CD4-positive, alpha-beta T cell treated with Interleukin-2 at 100 ng/mL for 4 hours (primary cell): ENCODE results near the gene CAMSAP3.
A peak's percentile ranks its signal among the peaks of the same experiment; 100 is the strongest.
"Not testable (repeated sequence)": the region's sequence is repeated elsewhere in the genome, so short reads cannot be mapped to it uniquely, and the experiment has no call there.

Experiments used
- DNase-seq: peaks from one replicate; pipeline ENCODE4 v3.0.0-alpha.2; 2020; ENCODE audit warnings: low spot score

Gene CAMSAP3

GRCh38 chr19:7635670-7636069, 40.0 kb downstream of the CAMSAP3 start:
- no peak for DNase-seq

- no peak for DNase-seq
Observed at GRCh38 chr19:7636317-7636690, 40.6 kb downstream of the CAMSAP3 start.

- peak; percentile 94 for DNase-seq
Observed at GRCh38 chr19:7636691-7637373, 41.2 kb downstream of the CAMSAP3 start, which contains the start of gene STXBP2. Gene STXBP2, plus strand, starts transcription at chr19:7637110. Its CDS starts 40 bp downstream, at chr19:7637150.

GRCh38 chr19:7637374-7638256, 42.0 kb downstream of the CAMSAP3 start:
- peak; percentile 10 for DNase-seq

GRCh38 chr19:7638802-7639465, 43.3 kb downstream of the CAMSAP3 start:
- no peak for DNase-seq

- DNase-seq, result no peak
Observed at GRCh38 chr19:7639863-7640348, 44.2 kb downstream of the CAMSAP3 start.

- DNase-seq, result no peak
Observed at GRCh38 chr19:7640803-7641202, 45.1 kb downstream of the CAMSAP3 start.

- no peak for DNase-seq
Observed at GRCh38 chr19:7641290-7642276, 45.9 kb downstream of the CAMSAP3 start.

GRCh38 chr19:7642295-7643030, 46.8 kb downstream of the CAMSAP3 start:
- DNase-seq, result no peak

- no peak for DNase-seq
Observed at GRCh38 chr19:7643031-7643415, 47.4 kb downstream of the CAMSAP3 start.

GRCh38 chr19:7643629-7644549, 48.2 kb downstream of the CAMSAP3 start:
- DNase-seq, result not testable (repeated sequence)

GRCh38 chr19:7644550-7644877, 48.9 kb downstream of the CAMSAP3 start:
- no peak for DNase-seq

- no peak for DNase-seq
Observed at GRCh38 chr19:7645163-7645562, 49.5 kb downstream of the CAMSAP3 start.

- no peak for DNase-seq
Observed at GRCh38 chr19:7645656-7646425, 50.2 kb downstream of the CAMSAP3 start.

GRCh38 chr19:7646426-7646700, 50.7 kb downstream of the CAMSAP3 start:
- no peak for DNase-seq

- DNase-seq, result no peak
Observed at GRCh38 chr19:7647156-7647555, 51.5 kb downstream of the CAMSAP3 start.

GRCh38 chr19:7648265-7649014, 52.8 kb downstream of the CAMSAP3 start:
- DNase-seq, result no peak

- no peak for DNase-seq
Observed at GRCh38 chr19:7650148-7650547, 54.5 kb downstream of the CAMSAP3 start.
